Nephron (organoid): ENCODE data around the gene PNPLA7.

Experiments used
- H3K27ac Mint-ChIP-seq, 3 experiments: 2 replicates each; pipeline ENCODE4 v1.8.0; 2020; ENCODE audit warnings: mixed read lengths in 3 of 3, mild to moderate bottlenecking in 2 of 3, moderate library complexity in 1 of 3
- H3K27me3 Mint-ChIP-seq: 2 replicates; pipeline ENCODE4 v1.8.0; 2021; ENCODE audit warnings: low read depth, mild to moderate bottlenecking, moderate library complexity, mixed read lengths
- H3K36me3 Mint-ChIP-seq: 2 replicates; pipeline ENCODE4 v1.8.0; 2020; ENCODE audit warnings: low read depth, mixed read lengths
- H3K4me1 Mint-ChIP-seq: 2 replicates; pipeline ENCODE4 v1.8.0; 2020; ENCODE audit warnings: mixed read lengths
- H3K4me3 Mint-ChIP-seq, 3 experiments: 2 replicates each; pipeline ENCODE4 v1.8.0; 2020; ENCODE audit warnings: mild to moderate bottlenecking in 3 of 3, mixed read lengths in 3 of 3, moderate library complexity in 2 of 3
- H3K9me3 Mint-ChIP-seq: 2 replicates; pipeline ENCODE4 v1.8.0; 2020; ENCODE audit warnings: mixed read lengths
- TF ChIP-seq, protein P1 (sequence below), 3 experiments: fragments of 200-600 bp; sonication (generic); IDR thresholded peaks; one replicate each; pipeline ENCODE4 v1.5.0; 2021; ENCODE audit warnings: antibody characterized with exemption in 3 of 3; ENCODE audit not compliant: unreplicated experiment in 3 of 3

PNPLA7 gene

DNA sequence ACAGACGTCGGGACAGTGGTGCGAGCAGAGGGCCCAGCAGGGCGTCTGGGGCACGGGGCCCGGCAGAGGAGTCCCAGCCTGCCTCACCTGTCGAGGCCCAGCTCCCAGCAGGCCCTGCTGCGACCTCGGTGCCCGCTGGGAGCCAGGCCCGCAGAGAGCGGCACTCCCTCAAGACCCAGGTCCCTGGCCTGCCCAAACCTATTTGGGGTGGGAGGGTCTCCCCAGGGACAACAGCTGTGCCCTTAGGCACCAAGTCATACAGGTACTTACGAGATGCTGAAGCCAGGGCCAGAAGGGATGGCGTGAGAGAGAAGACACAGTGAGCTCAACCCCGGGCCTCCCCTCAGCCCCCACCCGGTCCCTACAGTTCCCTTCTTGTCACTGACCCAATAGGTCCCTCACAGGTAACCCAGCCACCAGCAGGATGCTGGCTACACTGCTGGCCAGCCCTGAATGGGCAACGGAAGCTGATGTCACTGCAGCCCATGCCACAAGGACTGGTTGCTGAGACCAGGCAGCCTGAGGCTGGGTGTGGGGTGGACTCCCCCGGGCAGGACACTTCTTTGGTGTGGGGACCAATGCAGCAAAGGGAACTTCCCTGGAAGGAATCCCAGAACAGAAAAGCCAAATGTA is 94.7 kb downstream of the PNPLA7 start:
- TF ChIP-seq, protein P1, sequence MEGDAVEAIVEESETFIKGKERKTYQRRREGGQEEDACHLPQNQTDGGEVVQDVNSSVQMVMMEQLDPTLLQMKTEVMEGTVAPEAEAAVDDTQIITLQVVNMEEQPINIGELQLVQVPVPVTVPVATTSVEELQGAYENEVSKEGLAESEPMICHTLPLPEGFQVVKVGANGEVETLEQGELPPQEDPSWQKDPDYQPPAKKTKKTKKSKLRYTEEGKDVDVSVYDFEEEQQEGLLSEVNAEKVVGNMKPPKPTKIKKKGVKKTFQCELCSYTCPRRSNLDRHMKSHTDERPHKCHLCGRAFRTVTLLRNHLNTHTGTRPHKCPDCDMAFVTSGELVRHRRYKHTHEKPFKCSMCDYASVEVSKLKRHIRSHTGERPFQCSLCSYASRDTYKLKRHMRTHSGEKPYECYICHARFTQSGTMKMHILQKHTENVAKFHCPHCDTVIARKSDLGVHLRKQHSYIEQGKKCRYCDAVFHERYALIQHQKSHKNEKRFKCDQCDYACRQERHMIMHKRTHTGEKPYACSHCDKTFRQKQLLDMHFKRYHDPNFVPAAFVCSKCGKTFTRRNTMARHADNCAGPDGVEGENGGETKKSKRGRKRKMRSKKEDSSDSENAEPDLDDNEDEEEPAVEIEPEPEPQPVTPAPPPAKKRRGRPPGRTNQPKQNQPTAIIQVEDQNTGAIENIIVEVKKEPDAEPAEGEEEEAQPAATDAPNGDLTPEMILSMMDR (IDR thresholded peaks at IDR 0.05; ENCODE audit: unreplicated experiment in 3 of 3) = no peak

GRCh38 chr9:137454597-137455358 is 95.4 kb downstream of the PNPLA7 start:
- H3K4me1 Mint-ChIP-seq = peaks cover 12% of the 10 kb centered on the region
- H3K4me3 Mint-ChIP-seq = peak overlapping the region; percentile 45 to 65 (median 58)
- TF ChIP-seq, protein P1 (IDR thresholded peaks at IDR 0.05; ENCODE audit: unreplicated experiment in 3 of 3) = no peak
- no peaks in the 10 kb centered on the region for H3K9me3 Mint-ChIP-seq
- H3K36me3 Mint-ChIP-seq = no peaks in the 10 kb centered on the region
- H3K27ac Mint-ChIP-seq = peak overlapping the region in 1 of 3 experiments; percentile 84
- peaks cover 4% of the 10 kb centered on the region for H3K27me3 Mint-ChIP-seq

More for the DNA sequence above, 94.7 kb downstream of the PNPLA7 start:
- Mint-ChIP-seq H3K4me1 (peaks cover 12% of the 10 kb centered on the region), H3K4me3 (peak overlapping the region; percentile 51 to 64 (median 62)), H3K9me3 (no peaks in the 10 kb centered on the region), H3K27me3 (peaks cover 4% of the 10 kb centered on the region), H3K36me3 (no peaks in the 10 kb centered on the region), H3K27ac (peak overlapping the region in 1 of 3 experiments; percentile 33)

GRCh38 chr9:137454145-137454596 is 96.0 kb downstream of the PNPLA7 start:
- Mint-ChIP-seq H3K27ac (peak overlapping the region in 1 of 3 experiments; percentile 84), H3K4me1 (peaks cover 12% of the 10 kb centered on the region), H3K36me3 (no peaks in the 10 kb centered on the region), H3K9me3 (no peaks in the 10 kb centered on the region), H3K4me3 (peak overlapping the region; percentile 45 to 65 (median 58)), H3K27me3 (peaks cover 4% of the 10 kb centered on the region)
- TF ChIP-seq, protein P1 (IDR thresholded peaks at IDR 0.05; ENCODE audit: unreplicated experiment in 3 of 3) = no peak

DNA sequence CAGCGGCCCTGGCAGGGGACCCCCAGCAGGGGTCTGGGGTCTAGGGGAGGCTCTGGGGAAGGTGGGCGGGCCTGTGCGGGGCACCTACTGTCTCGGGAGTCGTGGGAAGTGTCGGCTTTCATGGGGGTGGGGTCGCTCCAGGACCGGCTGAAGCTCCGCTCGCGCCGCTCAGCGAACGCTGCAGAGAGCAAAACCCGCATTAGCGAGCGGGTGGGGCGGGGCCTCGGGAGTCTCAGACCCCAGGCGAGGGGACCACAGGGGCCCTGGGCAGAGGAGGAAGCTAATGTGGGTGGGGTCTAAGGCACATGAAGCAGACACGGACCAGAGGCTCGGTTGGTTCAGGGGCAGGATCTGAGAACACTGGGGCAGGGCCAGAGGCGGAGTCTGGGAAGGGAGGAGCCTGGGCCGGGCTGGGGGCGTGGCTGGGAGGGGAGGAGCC is 96.5 kb downstream of the PNPLA7 start:
- H3K27ac Mint-ChIP-seq = peak overlapping the region in 1 of 3 experiments; percentile 31
- H3K27me3 Mint-ChIP-seq = peaks cover 4% of the 10 kb centered on the region
- H3K36me3 Mint-ChIP-seq = no peaks in the 10 kb centered on the region
- TF ChIP-seq, protein P1 (IDR thresholded peaks at IDR 0.05; ENCODE audit: unreplicated experiment in 3 of 3) = no peak
- H3K4me1 Mint-ChIP-seq = peaks cover 12% of the 10 kb centered on the region
- H3K4me3 Mint-ChIP-seq = peak overlapping the region; percentile 47 to 64 (median 60)
- H3K9me3 Mint-ChIP-seq = no peaks in the 10 kb centered on the region

DNA sequence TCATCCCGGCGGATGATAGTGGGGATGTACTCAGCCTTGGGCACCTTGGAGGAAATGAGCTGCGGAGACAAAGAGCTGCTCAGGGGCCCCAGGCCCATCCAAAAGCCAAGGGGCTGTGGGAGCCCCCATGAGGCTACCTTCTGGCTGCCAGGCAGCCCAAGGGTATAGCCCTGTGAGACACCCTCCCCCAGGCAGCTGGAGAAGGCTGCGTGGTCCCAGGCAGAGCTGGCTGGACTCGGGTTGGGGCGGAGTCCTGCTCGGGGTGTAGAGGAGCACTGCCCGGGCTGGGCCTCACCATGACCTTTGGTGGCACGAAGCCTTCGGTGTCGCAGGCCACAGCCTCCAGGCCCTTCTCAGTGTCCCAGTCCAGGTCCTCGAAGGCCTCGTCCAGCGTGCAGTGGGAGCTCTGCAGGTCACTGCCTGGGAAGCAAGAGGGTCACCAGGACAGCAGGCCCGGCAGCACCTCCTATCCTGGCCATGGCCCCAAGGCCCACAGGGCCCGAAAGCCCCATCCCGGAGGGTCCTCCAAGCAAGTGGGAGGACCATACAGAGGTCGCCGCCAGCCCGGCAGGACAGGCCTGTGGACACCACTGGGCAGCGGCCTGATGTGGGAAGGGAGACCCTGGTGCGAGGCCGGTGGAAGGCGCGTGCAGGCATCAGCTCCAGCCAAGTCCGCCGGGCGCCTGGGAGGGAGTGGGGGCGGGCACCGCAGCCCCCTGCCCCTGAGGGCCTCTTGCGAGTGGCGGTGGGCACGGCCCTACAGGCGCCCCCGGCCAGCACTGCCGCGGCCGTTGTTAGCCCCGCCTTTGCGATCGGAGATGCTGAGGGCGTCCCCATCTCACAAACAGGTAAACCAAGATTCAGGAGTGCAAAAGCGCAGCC is 97.2 kb downstream of the PNPLA7 start:
- Mint-ChIP-seq H3K27me3 (peaks cover 4% of the 10 kb centered on the region), H3K27ac (no peak overlapping the region)

More for the DNA sequence above, 97.2 kb downstream of the PNPLA7 start:
- H3K36me3 Mint-ChIP-seq = no peaks in the 10 kb centered on the region
- TF ChIP-seq, protein P1 (IDR thresholded peaks at IDR 0.05; ENCODE audit: unreplicated experiment in 3 of 3) = no peak
- no peaks in the 10 kb centered on the region for H3K9me3 Mint-ChIP-seq
- peaks cover 12% of the 10 kb centered on the region for H3K4me1 Mint-ChIP-seq
- H3K4me3 Mint-ChIP-seq = peak overlapping the region in 1 of 3 experiments; percentile 60
